OCI-LY7 (cell line): ENCODE results near the gene BFSP1. TPM values are rescaled to one million over a fixed set of nuclear protein-coding genes. Genes with fewer than 3 reads are reported as not detected.

Experiments used
- BruUV-seq: library from RNA; stranded (reverse); fragments of 400-500 nt; replicated peaks from 2 replicates; lab custom pipeline; 2021; lab: Mats Ljungman, UMichigan
- CTCF ChIA-PET: fragments of 300-600 bp; sonication (Branson Sonifier 250); formaldehyde crosslinking; loops from one replicate; lab custom pipeline; 2022; ENCODE audit warnings: antibody characterized with exemption; ENCODE audit not compliant: unreplicated experiment; lab: Charles Lee
- POLR2A ChIA-PET: fragments of 300-600 bp; sonication (Branson Sonifier 250); formaldehyde crosslinking; loops from one replicate; lab custom pipeline; 2022; ENCODE audit warnings: antibody characterized with exemption; lab: Charles Lee
- DNase-seq: peaks from one replicate; pipeline ENCODE4 v3.0.0-alpha.2; 2015; ENCODE audit warnings: low spot score
- H2AFZ ChIP-seq: fragments of 200-600 bp; sonication (generic), shearing (Covaris generic); 2 replicates; pipeline ENCODE4 v1.6.1; 2014; ENCODE audit warnings: mild to moderate bottlenecking, antibody characterized with exemption, low read length, moderate library complexity
- H3K27ac ChIP-seq: fragments of 200-600 bp; sonication (generic); 2 replicates; pipeline ENCODE4 v1.5.1; 2014; ENCODE audit warnings: mixed run types, low read depth, mild to moderate bottlenecking, moderate library complexity, low read length, inconsistent platforms; ENCODE audit not compliant: poor library complexity, severe bottlenecking
- H3K36me3 ChIP-seq: fragments of 200-600 bp; sonication (generic); 2 replicates; pipeline ENCODE4 v1.6.1; 2014; ENCODE audit warnings: mild to moderate bottlenecking, antibody characterized with exemption, low read length, moderate library complexity, mixed read lengths; ENCODE audit not compliant: insufficient read depth
- H3K4me1 ChIP-seq: fragments of 200-600 bp; sonication (generic); 2 replicates; pipeline ENCODE4 v1.5.1; 2014; ENCODE audit warnings: mild to moderate bottlenecking, low read length; ENCODE audit not compliant: insufficient read depth, poor library complexity, severe bottlenecking
- H3K4me2 ChIP-seq: fragments of 200-600 bp; sonication (generic); 2 replicates; pipeline ENCODE4 v1.6.1; 2014; ENCODE audit warnings: mild to moderate bottlenecking, low read length
- H3K4me3 ChIP-seq: fragments of 200-600 bp; sonication (generic); 2 replicates; pipeline ENCODE4 v1.5.1; 2014; ENCODE audit warnings: mild to moderate bottlenecking, low read depth, low read length; ENCODE audit not compliant: poor library complexity, severe bottlenecking
- H3K79me2 ChIP-seq: fragments of 200-600 bp; sonication (generic); 2 replicates; pipeline ENCODE4 v1.6.1; 2016; ENCODE audit warnings: low read depth, mild to moderate bottlenecking, low read length, moderate library complexity, mixed read lengths; ENCODE audit not compliant: insufficient read depth
- H3K9me2 ChIP-seq: fragments of 200-600 bp; sonication (generic); 2 replicates; pipeline ENCODE4 v1.6.1; 2016; ENCODE audit warnings: mild to moderate bottlenecking, low read length, mixed read lengths; ENCODE audit not compliant: insufficient read depth
- H3K9me3 ChIP-seq: fragments of 200-600 bp; sonication (generic); 2 replicates; pipeline ENCODE4 v1.6.1; 2014; ENCODE audit warnings: mild to moderate bottlenecking, mixed run types, low read length, mixed read lengths
- H4K20me1 ChIP-seq: fragments of 200-600 bp; sonication (generic); 2 replicates; pipeline ENCODE4 v1.6.1; 2014; ENCODE audit warnings: mild to moderate bottlenecking, antibody characterized with exemption, low read length, moderate library complexity, mixed read lengths; ENCODE audit not compliant: insufficient read depth
- EZH2phosphoT487 ChIP-seq: fragments of 200-600 bp; sonication (generic); IDR thresholded peaks from 2 replicates; pipeline ENCODE4 v1.6.1; 2018; ENCODE audit warnings: low read depth, borderline replicate concordance, mild to moderate bottlenecking, mixed run types, antibody characterized with exemption, low read length, moderate library complexity, mixed read lengths
- intact Hi-C: fragments of 100-400 bp; cut with micrococcal nuclease; formaldehyde crosslinking; loops from one replicate; pipeline ENCODE4 v1.10.0; 2022; ENCODE audit not compliant: unreplicated experiment
- total RNA-seq, 2 experiments: library from RNA; depleted of rRNA in 1 of 2; stranded (reverse); fragments of >200 nt in 1 of 2; shearing (Covaris generic) in 1 of 2; gene quantifications; 2 replicates each; pipeline ENCODE4 v1.2.3, GENCODE V29; 2014 to 2022
- TF ChIP-seq, protein P1 (sequence below): fragments of 200-600 bp; sonication (generic); conservative IDR thresholded peaks from 2 replicates; pipeline ENCODE4 v1.5.1; 2014; ENCODE audit warnings: mild to moderate bottlenecking, antibody characterized with exemption, low read length, moderate library complexity, mixed read lengths

The BFSP1 gene
- total RNA-seq, 2 experiments from 2014 or later = not detected

DNA sequence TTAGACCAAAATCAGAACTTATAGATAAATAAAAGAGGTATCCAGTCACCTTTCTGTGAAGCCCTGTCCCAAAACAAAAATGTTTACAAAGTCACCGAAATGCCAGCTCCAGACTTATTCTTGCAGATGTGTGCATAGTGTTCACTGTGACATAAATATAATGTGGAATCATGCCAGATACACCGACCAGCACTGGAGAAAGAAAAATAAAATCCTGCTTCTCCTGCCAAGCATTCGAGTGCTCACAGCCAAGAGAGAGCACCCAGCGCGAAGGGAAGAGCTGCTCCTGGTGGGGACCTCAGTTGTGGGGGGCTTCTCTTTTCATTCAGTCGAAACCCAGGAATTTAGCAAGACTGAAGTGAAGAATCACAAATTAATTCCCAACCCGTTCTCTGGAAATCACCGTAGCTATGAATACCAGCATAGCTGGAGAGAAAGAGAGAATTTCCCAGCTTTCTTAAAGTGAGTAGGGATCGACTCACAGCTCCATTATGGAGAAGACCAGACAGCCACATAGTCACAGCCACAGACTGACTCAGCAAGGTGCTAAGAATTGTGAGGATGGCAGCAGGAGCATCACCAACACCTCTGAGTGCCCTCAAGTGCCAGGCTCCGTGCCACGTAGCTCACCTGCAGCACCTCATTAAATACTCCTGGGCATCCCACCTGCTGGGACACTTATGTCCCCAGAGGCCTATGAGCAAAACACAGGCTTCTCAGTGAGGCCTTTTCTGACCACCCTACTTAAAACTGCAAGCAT is 33.2 kb downstream of the BFSP1 start:
- ChIA-PET CTCF (no interaction called here), POLR2A (interaction anchor here (0.8 kb wide), 2 partner anchors 12 to 184 kb away, joined by 3 read pairs; partner anchors contain the start of gene RRBP1)
- no peaks in the 10 kb centered on the region for H3K9me3 ChIP-seq
- no peaks in the 10 kb centered on the region for H3K9me2 ChIP-seq
- no TSS peak for BruUV-seq
- no peak overlapping the region for H3K4me3 ChIP-seq
- H3K4me1 ChIP-seq = no peaks in the 10 kb centered on the region
- H4K20me1 ChIP-seq = no peaks in the 10 kb centered on the region
- no peak overlapping the region for H3K4me2 ChIP-seq
- H2AFZ ChIP-seq = no peak overlapping the region
- no peak overlapping the region for H3K27ac ChIP-seq
- H3K79me2 ChIP-seq = no peaks in the 10 kb centered on the region
- DNase-seq = no peak
- no peaks in the 10 kb centered on the region for H3K36me3 ChIP-seq
- no peak for TF ChIP-seq EZH2phosphoT487
- TF ChIP-seq, protein P1, sequence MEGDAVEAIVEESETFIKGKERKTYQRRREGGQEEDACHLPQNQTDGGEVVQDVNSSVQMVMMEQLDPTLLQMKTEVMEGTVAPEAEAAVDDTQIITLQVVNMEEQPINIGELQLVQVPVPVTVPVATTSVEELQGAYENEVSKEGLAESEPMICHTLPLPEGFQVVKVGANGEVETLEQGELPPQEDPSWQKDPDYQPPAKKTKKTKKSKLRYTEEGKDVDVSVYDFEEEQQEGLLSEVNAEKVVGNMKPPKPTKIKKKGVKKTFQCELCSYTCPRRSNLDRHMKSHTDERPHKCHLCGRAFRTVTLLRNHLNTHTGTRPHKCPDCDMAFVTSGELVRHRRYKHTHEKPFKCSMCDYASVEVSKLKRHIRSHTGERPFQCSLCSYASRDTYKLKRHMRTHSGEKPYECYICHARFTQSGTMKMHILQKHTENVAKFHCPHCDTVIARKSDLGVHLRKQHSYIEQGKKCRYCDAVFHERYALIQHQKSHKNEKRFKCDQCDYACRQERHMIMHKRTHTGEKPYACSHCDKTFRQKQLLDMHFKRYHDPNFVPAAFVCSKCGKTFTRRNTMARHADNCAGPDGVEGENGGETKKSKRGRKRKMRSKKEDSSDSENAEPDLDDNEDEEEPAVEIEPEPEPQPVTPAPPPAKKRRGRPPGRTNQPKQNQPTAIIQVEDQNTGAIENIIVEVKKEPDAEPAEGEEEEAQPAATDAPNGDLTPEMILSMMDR = no peak
- intact Hi-C loops = no loop called here

DNA sequence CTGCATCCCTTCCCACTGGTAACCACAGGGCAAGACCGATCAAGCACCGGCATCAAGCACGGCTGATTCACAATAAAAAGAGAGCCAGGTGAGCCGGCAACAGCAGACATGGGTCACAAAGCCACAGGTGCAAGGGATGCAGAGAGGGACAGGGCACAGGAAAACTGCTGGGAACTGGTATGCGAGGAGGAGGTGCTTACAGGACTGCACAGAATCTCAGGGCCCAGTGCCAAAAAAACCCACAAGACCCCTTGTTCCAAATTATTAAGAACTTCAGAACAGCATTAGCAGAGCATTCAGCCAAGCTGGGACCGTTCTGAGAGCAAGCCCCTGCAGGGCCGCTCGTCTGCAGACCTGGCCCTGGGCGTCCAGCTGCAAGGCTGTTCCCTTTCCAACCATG is 35.4 kb downstream of the BFSP1 start:
- intact Hi-C loops = no loop called here
- no TSS peak for BruUV-seq
- no peak for DNase-seq
- Histone ChIP-seq H3K4me2 (no peak overlapping the region), H2AFZ (no peak overlapping the region), H4K20me1 (no peaks in the 10 kb centered on the region), H3K9me2 (no peaks in the 10 kb centered on the region), H3K36me3 (no peaks in the 10 kb centered on the region), H3K9me3 (no peaks in the 10 kb centered on the region), H3K79me2 (no peaks in the 10 kb centered on the region), H3K27ac (no peak overlapping the region), H3K4me1 (no peaks in the 10 kb centered on the region), H3K4me3 (no peak overlapping the region)
- ChIA-PET POLR2A (no interaction called here), CTCF (no interaction called here)
- TF ChIP-seq, protein P1 = no peak
- no peak for TF ChIP-seq EZH2phosphoT487

DNA sequence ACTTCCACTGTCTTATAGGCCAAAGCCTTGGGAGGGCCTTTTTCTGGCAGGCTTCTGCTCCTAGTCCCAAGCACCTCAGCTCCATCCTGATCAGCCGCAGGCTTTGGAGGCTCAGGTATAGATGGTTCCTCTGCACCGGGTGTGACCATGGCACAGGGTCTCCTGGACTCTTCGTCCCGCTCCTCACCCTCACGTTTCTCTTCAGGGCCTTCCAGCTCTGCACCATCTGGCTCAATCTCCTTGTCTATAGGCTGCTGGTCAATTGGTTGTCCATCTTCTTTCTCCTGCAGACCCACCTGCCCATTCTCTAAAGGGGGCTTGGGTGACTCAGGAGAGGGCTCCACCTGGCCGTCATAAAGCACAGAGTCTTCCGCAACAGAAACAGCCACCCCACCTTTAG is 37.0 kb downstream of the BFSP1 start:
- BruUV-seq = no TSS peak

More for the DNA sequence above, 37.0 kb downstream of the BFSP1 start:
- Histone ChIP-seq H4K20me1 (no peaks in the 10 kb centered on the region), H3K9me2 (no peaks in the 10 kb centered on the region), H3K9me3 (no peaks in the 10 kb centered on the region), H3K36me3 (no peaks in the 10 kb centered on the region), H3K79me2 (no peaks in the 10 kb centered on the region), H3K4me2 (no peak overlapping the region), H3K4me1 (no peaks in the 10 kb centered on the region), H3K4me3 (no peak overlapping the region), H3K27ac (no peak overlapping the region), H2AFZ (no peak overlapping the region)
- TF ChIP-seq, protein P1 = no peak
- no peak for TF ChIP-seq EZH2phosphoT487
- intact Hi-C loops = no loop called here
- ChIA-PET POLR2A (no interaction called here), CTCF (no interaction called here)
- DNase-seq = no peak
